CD4-positive, alpha-beta T cell (primary cell): ENCODE measurements around the gene NTMT2. TPM values are rescaled to one million over a fixed set of nuclear protein-coding genes. Genes with fewer than 3 reads are reported as not detected.

Experiments used
- ATAC-seq: fragments of 200-7000 bp; cut with Tn5 transposase; one replicate; pipeline ENCODE4 v1.10.0; 2022; ENCODE audit warnings: mild to moderate bottlenecking; ENCODE audit not compliant: poor library complexity
- CTCF ChIA-PET: fragments of 350-600 bp; sonication (Branson Sonifier 250); formaldehyde crosslinking; loops from one replicate; lab custom pipeline; 2021; ENCODE audit warnings: antibody characterized with exemption, inconsistent platforms; lab: Charles Lee
- POLR2A ChIA-PET: fragments of 350-600 bp; sonication (Branson Sonifier 250); formaldehyde crosslinking; loops from one replicate; lab custom pipeline; 2021; ENCODE audit warnings: antibody characterized with exemption, inconsistent platforms; lab: Charles Lee
- DNase-seq, 14 experiments: peaks; one replicate each; pipeline ENCODE4 v3.0.0-alpha.2; 2013 to 2020; ENCODE audit warnings: mixed read lengths in 2 of 14
- H3K27ac ChIP-seq, 2 donors: one replicate each; pipeline versions ENCODE4 v1.5.1 to v1.7.0; 2013; ENCODE audit warnings: low read length in 2 of 2, low read depth in 1 of 2, mild to moderate bottlenecking in 1 of 2
- H3K27me3 ChIP-seq, 2 experiments: 1 replicate in 1 of 2; 2 replicates in 1 of 2; pipeline versions ENCODE4 v1.6.1 to v1.7.0; 2013; ENCODE audit warnings: low read length in 2 of 2, control low read depth in 1 of 2, mild to moderate bottlenecking in 1 of 2, moderate library complexity in 1 of 2; ENCODE audit not compliant: insufficient read depth in 2 of 2, control insufficient read depth in 1 of 2
- H3K36me3 ChIP-seq: one replicate; pipeline ENCODE4 v1.6.1; 2013; ENCODE audit warnings: low read length, control low read depth; ENCODE audit not compliant: insufficient read depth
- H3K4me1 ChIP-seq: one replicate; pipeline ENCODE4 v1.6.1; 2013; ENCODE audit warnings: low read length, control low read depth; ENCODE audit not compliant: insufficient read depth
- H3K4me3 ChIP-seq: one replicate; pipeline ENCODE4 v1.5.1; 2013; ENCODE audit warnings: mild to moderate bottlenecking, low read length, moderate library complexity
- H3K9me3 ChIP-seq, 2 experiments: 1 replicate in 1 of 2; 2 replicates in 1 of 2; pipeline versions ENCODE4 v1.6.1 to v1.7.0; 2013; ENCODE audit warnings: low read length in 2 of 2, mild to moderate bottlenecking in 2 of 2, control low read depth in 1 of 2, moderate library complexity in 1 of 2; ENCODE audit not compliant: control insufficient read depth in 1 of 2, insufficient read depth in 1 of 2
- H3K27ac Mint-ChIP-seq: one replicate; pipeline ENCODE4 v1.8.0; 2020; ENCODE audit warnings: mixed read lengths
- H3K27me3 Mint-ChIP-seq: one replicate; pipeline ENCODE4 v1.8.0; 2021; ENCODE audit warnings: mixed read lengths
- H3K36me3 Mint-ChIP-seq: one replicate; pipeline ENCODE4 v1.8.0; 2021; ENCODE audit warnings: low read depth, mixed read lengths
- H3K4me1 Mint-ChIP-seq: one replicate; pipeline ENCODE4 v1.8.0; 2021; ENCODE audit warnings: low read depth, mixed read lengths
- H3K4me3 Mint-ChIP-seq: one replicate; pipeline ENCODE4 v1.8.0; 2020; ENCODE audit warnings: mild to moderate bottlenecking, mixed read lengths
- H3K9me3 Mint-ChIP-seq: one replicate; pipeline ENCODE4 v1.8.0; 2020; ENCODE audit warnings: mixed read lengths
- CTCF ChIP-seq: fragments of 200-600 bp; IDR thresholded peaks from one replicate; pipeline ENCODE4 v1.8.0; 2022; ENCODE audit warnings: antibody characterized with exemption, mild to moderate bottlenecking
- intact Hi-C, 2 experiments: fragments of 100-400 bp; cut with DNase I in 1 of 2; cut with micrococcal nuclease in 1 of 2; formaldehyde crosslinking; loops; one replicate each; pipeline versions ENCODE4 v1.15.1 to v1.9.0; 2023 to 2025; cut with DNase I, micrococcal nuclease
- total RNA-seq, 174 experiments: library from RNA in 2 of 174; stranded (reverse) in 2 of 174; gene quantifications; one replicate each; pipeline ENCODE4 v1.2.3 and lab custom pipeline; 2021 to 2026

NTMT2 gene
- total RNA-seq, 2 experiments from 2014 or later: not detected

DNA sequence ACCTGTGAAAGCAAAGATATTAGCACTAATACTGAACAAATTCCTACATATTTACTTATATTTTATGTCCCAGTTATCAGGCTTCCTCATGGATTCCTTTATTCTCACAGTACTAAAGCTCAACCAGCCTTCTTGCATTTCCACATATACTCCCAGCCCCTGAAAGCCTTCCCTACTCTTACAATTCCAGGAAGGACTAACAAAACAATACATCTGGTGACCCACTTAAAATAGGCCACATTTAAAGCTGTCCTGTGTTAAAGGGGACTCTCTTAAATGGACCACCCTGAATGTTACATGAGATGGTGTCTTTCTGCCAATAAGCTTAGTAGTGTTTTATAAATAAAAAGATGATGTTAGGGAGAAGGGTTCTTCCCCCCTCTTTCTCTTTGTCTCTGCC lies 54.4 kb downstream of the NTMT2 start:
- H3K36me3 ChIP-seq: no peaks in the 10 kb centered on the region
- POLR2A ChIA-PET: no interaction called here
- CTCF ChIA-PET: no interaction called here
- intact Hi-C loops: no loop called here
- H3K4me3 Mint-ChIP-seq: no peak overlapping the region
- no peak overlapping the region for H3K27ac ChIP-seq
- no peak for ATAC-seq
- H3K27me3 ChIP-seq: peaks cover 2 to 11% of the 10 kb centered on the region in 2 experiments
- no peak overlapping the region for H3K4me3 ChIP-seq
- no peak for DNase-seq
- H3K27ac Mint-ChIP-seq: no peak overlapping the region
- H3K4me1 ChIP-seq: no peaks in the 10 kb centered on the region
- no peaks in the 10 kb centered on the region for H3K36me3 Mint-ChIP-seq
- no peaks in the 10 kb centered on the region for H3K9me3 ChIP-seq
- peaks cover 43% of the 10 kb centered on the region for H3K27me3 Mint-ChIP-seq
- H3K4me1 Mint-ChIP-seq: no peaks in the 10 kb centered on the region
- no peaks in the 10 kb centered on the region for H3K9me3 Mint-ChIP-seq
- TF ChIP-seq CTCF: no peak

GRCh38 chr1:170200621-170201397 lies 55.0 kb downstream of the NTMT2 start:
- Mint-ChIP-seq H3K27me3 (peaks cover 43% of the 10 kb centered on the region), H3K4me1 (no peaks in the 10 kb centered on the region), H3K36me3 (no peaks in the 10 kb centered on the region), H3K27ac (no peak overlapping the region), H3K4me3 (no peak overlapping the region), H3K9me3 (no peaks in the 10 kb centered on the region)
- no peaks in the 10 kb centered on the region for H3K4me1 ChIP-seq
- no peak for TF ChIP-seq CTCF
- H3K4me3 ChIP-seq: no peak overlapping the region
- DNase-seq (no peak), ATAC-seq (no peak)
- POLR2A ChIA-PET: interaction anchor here (0.6 kb wide), 1 partner anchor 46 kb away, joined by 3 read pairs; no protein-coding TSS in a partner anchor
- peaks cover 2 to 11% of the 10 kb centered on the region in 2 experiments for H3K27me3 ChIP-seq
- H3K36me3 ChIP-seq: no peaks in the 10 kb centered on the region
- no peaks in the 10 kb centered on the region for H3K9me3 ChIP-seq
- no peak overlapping the region for H3K27ac ChIP-seq
- CTCF ChIA-PET: no interaction called here
- intact Hi-C loops: no loop called here

DNA sequence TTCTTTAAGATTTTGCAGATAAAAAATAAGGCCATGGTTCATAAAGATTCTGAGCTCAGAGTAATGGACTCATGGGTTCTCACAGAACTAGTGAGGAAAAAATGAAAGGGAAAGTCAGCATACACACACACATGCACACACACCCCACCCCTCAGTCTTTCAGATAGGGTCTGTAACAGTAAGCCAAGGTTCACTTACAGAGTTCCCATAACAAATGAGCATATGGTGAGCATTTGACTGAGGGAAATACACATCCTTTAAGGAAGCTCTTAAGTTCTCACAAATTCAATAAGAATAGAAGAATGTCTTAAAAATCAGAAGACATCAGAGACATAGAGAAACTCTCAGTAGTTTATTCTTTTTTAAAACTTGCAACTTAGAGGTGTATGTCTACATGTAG lies 57.9 kb downstream of the NTMT2 start:
- no peak overlapping the region for H3K27ac ChIP-seq
- no peaks in the 10 kb centered on the region for H3K36me3 ChIP-seq
- intact Hi-C loops: no loop called here
- Mint-ChIP-seq H3K4me3 (no peak overlapping the region), H3K4me1 (no peaks in the 10 kb centered on the region), H3K9me3 (no peaks in the 10 kb centered on the region), H3K27ac (no peak overlapping the region), H3K36me3 (no peaks in the 10 kb centered on the region), H3K27me3 (peaks cover 32% of the 10 kb centered on the region)
- no peaks in the 10 kb centered on the region for H3K4me1 ChIP-seq
- ATAC-seq (no peak), DNase-seq (no peak)
- peaks cover 0 to 2% of the 10 kb centered on the region in 2 experiments for H3K27me3 ChIP-seq
- CTCF ChIA-PET: no interaction called here
- POLR2A ChIA-PET: no interaction called here
- H3K4me3 ChIP-seq: no peak overlapping the region
- peaks cover 0 to 7% of the 10 kb centered on the region in 2 experiments for H3K9me3 ChIP-seq
- TF ChIP-seq CTCF: no peak
